GM12892 (cell line): Measurements from ENCODE around the gene DNAJC12.

Experiments
- POLR2A ChIP-seq: IDR thresholded peaks from 2 replicates; pipeline ENCODE4 v1.6.1; 2011; ENCODE audit warnings: low read depth, low read length, control low read depth
- POLR2AphosphoS5 ChIP-seq: IDR thresholded peaks from 2 replicates; pipeline ENCODE4 v1.6.1; 2011; ENCODE audit warnings: low read depth, low read length, control low read depth
- TAF1 ChIP-seq: IDR thresholded peaks from 2 replicates; pipeline ENCODE4 v1.6.1; 2011; ENCODE audit warnings: low read depth, mild to moderate bottlenecking, control low read depth, low read length, borderline replicate concordance

DNA sequence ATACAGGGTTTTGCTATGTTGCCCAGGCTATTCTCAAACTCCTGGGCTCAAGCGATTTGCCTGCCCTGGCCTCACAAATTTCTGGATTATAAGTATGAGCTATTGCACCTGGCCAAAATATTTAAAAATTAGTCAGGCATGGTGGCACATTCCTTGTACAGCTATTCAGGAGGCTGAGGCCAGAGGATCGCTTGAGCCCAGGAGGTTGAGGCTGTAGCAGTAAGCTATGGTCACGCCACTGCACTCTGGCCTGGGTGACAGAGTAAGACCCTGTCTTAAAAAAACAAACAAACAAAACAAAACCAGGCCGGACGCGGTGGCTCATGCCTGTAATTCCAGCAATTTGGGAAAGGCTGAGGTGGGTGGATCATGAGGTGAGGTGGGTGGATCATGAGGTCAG lies 32.0 kb upstream of the DNAJC12 start:
- TF ChIP-seq TAF1 (no peak), POLR2A (no peak), POLR2AphosphoS5 (no peak)
